Measurements from ENCODE around the gene SOX2.

- TF ChIP-seq CTCF (conservative IDR thresholded peaks at IDR 0.05; ENCODE audit: low read depth, low read length) (no peak), EZH2phosphoT487 (IDR thresholded peaks at IDR 0.05; ENCODE audit: borderline replicate concordance, low read length) (no peak), EZH2 (IDR thresholded peaks at IDR 0.05; ENCODE audit: low read length, unreplicated experiment) (no peak)
Measured at GRCh38 chr3:181727341-181728032, 15.8 kb downstream of the SOX2 start.

Measured in PC-3 (cell line).